SIG-M5 treated with dmso at 0.1 percent for 504 hours (cell line): Measurements from ENCODE around the gene NKX6-1.

Source experiments
- DNase-seq: peaks from one replicate; lab custom pipeline; 2025; ENCODE audit not compliant: unreplicated experiment; lab: John Stamatoyannopoulos, UW

The NKX6-1 gene

DNA sequence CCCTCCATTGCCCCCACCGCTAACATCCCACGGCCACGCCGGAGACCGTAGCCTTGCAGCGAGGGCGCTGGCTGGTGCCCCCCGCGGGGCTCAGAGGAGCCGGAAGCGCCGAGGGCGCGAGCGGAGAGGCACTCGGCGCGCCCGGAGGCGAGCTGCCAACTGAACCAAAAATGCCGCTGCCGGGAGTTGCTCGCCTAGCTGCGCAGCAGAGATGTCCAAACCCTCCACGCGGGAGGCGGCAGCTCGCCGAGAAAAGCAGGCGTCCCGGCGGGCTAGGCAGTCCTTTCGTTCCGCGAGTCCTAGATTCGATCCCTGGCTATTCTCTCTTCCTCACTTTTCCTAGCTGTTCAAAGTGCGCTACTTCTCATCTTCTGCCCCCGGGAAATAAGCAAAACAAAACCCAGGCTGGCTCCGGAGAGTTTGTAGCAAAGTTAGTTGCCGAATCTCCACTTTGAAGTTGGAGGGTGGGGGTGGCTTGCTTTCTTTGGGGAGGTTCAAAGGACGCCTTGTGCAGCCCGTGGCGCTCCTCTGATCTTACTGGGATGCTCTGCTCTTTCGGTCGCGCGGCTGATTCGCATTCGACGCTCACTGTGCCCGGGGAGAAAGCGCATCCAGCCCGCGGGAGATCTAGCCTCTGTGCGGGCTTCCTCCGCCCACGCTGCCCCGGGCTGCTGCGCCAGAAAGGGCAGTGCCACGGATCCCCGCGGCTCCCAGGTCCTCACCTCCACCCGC is 723 bp downstream of the NKX6-1 start:
- DNase-seq, result no peak

DNA sequence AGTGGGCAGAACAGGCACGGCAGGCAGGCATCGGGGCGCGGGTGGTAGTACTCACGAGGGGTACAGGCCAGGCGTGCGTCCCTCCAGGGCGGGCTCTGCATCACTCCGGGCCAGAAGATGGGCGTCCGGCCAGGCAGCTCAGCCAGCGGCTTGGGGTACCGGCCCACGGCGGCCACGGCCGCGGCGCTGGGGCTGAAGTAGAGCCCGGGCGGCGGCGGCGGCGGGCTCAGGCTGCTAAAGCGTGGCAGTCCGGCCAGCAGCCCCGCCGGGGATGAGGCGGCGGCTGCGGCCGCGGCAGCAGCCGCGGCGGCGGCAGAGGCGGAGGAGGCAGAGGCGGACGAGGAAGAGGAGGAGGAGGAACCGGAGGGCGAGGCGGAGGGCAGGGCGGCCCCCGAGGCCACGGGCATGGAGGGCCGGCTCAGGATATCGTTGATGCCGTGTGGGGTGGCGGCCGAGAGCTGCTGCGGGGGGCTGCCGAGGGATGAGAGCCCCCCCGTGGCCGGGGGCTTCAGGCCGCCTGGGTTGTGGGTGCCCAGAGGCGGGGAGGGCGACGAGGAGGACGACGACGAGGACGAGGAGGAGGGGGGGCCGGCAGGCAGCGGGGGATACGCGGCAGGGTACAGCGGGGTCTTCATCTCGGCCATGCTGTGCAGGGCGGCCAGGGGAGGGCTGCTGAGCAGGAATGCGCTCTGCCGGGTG is 1.4 kb downstream of the NKX6-1 start:
- no peak for DNase-seq

DNA sequence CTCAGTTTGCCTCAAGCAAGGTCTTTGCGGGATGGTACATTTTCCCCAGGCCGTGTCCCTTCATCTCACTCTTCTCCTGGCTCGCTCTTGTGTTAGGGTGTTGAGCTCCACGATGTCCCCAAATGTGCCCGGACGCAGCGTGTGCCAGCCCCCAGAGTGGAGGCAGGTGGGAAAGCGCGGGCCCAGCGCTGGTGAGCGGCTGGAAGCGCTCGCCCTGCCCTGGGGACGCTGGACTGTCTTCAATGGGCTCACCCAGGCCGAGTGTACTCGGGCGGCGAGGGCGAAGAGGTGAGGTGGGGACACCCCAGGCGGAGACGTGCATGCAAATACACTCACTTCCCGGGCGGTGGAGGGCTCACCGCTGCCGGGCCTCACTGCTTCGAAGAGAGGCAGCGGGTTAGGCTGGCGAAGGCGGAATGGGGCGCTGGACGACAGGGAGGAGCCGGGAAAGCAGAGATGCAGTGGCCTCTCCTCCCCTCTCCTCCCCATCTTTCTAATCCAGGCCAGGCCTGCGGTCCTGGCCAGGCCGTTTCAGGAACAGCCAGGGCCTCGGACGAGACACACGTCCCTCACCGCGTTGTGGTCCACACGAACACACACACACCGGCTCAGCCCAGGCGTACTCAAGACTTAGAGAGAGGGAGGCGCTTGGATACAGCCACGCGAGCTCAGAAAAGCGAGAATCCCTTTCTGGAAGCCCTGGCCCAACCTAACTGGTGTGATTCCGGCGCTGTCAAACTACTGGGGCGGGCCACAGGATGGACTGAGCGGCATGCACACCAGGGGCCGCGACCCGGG is 2.2 kb downstream of the NKX6-1 start:
- no peak for DNase-seq

DNA sequence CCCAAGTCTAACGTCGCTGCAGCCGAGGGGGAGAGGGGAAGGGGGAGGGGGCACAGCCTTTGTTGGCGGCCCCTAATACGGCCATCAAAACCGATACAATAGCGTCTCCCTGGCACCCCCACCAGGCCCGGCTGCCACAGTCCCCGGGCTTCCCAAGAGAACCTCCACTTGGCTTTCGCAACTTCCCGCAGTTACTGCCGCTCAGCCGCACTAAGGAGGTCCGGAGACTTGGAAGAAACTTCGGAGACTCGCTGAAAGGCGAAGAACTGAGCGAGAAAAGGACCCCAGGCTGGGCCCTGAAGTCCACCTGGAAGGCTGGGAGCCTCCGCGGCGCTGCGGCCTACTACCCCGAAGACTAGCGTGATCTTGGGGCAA is 2.8 kb downstream of the NKX6-1 start:
- no peak for DNase-seq

DNA sequence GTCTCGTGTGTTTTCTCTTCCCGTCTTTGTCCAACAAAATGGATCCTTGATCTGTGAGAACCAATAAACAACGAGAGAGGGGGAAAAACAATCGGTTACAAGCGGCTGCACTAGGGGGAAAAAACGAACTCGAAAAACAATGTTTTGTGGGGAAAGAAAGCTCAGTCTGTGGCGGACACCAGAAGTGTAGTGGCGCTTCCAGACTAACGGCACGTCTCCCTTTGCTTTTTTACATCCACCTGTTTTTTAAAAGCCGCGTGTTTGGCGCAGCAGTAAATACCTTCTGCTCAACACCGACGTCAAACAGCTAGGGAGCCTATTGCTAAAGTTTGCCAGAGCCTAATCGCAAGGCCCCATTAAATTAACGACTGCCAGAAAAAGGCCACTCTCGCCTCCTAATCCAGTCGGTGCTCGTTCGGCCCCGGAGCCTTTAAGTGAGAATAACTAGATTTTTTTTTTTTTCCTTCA is 3.3 kb downstream of the NKX6-1 start:
- DNase-seq, result no peak

DNA sequence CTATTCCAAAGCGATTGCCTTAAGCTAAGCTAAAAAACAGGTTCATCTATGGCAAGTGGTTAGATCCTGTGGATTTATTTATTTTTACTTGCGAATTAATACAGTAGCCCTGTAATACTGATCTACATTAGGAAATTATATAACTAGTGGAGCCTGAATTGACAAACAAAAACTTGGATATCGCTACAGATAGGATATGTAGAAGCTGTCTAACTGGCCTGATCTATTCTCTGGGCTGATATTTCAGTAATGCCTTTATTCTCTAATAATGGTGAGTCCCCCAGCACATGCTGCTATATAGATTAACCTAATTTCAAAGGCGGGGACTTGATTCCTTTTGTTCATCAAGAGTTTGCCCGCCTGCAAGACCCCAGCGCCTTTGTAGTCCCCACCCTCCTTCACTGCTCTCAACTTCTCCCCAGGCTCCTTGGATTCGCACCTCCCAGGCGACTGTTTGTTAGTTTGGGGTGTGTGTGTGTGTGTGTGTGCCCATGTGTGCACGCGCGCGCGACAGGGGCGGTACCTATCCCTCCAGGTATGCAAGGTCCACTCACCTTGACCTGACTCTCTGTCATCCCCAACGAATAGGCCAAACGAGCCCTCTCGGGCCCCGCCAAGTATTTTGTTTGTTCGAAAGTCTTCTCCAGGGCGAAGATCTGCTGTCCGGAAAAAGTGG is 3.8 kb downstream of the NKX6-1 start:
- no peak for DNase-seq

DNA sequence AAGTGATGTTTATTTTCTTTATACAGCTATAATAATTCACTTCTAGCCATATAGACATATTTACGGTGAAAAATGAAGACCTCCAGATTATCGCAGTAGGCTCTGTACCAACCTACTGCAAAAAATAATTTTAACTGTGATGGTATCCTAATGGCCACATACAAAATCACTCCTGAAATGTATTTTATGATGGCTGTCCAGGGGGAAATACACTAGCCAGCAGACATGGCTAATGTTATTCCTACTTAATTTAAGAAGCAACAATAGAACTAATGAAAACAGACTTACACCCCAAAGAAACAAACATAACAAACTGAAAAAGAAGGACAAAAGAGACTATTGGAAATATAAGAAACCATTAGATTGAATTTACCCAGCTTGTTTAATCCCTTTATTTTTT is 4.6 kb downstream of the NKX6-1 start:
- no peak for DNase-seq

DNA sequence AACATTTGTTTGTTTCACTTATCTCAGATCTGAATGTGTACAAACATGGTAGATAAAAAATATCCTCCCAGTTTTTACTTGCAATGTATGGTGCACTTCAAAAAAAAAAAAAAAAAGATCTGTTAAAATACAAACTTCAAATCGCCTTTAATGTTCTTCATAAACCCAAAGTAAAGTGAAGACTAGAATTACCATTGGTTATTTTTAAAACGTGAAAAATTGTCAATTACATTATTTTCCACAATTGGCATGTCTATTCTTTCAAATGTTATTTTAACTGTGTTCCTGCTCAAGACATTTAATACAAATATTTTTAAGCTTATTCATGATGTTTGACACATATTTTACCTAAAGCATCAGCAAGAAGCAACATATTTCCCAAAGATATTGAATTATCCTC is 5.0 kb downstream of the NKX6-1 start:
- DNase-seq, result no peak

DNA sequence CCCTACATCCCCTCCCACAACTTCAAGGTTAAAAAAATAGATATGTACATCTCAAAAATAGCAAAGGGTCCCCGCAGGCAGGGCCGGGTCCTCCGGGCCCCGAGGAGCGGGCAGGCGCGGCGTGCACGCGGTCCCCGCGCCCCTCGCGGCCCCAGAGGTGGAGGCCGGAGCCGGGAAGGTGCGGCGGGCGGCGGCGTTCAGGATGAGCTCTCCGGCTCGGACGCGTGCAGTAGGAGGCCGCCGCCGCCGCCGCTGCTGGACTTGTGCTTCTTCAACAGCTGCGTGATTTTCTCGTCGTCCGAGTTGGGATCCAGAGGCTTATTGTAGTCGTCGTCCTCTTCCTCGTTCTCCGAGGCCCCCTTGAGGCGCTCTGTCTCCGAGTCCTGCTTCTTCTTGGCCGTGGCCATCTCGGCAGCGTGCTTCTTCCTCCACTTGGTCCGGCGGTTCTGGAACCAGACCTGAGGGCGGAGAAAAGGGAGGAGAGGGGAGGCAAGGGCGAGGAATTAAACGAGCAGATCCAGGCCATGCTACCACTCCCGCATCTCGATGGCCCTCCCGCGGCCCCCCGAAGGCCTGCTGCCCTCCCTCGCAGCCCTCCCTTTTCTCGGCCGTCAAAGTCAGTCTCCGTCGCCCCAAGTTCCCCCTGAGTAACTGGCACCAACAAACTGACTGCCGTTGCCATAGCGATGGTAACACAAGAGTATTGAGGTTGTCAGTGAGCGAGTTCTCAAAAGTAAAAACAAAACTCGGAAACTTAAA is 5.8 kb downstream of the NKX6-1 start:
- DNase-seq, result no peak

DNA sequence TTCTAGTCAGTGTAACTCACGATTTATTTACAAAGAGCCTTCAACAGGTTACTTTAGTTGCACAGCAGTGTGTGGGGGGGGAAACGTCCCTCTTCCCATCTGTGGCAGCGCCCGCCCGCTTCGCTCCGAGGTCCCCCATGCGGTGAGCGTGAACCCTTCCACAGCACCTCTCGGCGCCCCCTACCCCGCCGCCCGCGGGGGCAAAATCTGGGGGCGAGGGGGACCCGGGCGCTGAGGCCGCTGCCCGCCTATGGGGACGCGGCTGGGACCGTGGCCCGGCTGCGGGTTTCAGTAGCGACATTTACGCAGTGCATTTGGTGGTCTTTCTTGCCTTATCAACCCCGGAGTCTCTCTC is 6.4 kb downstream of the NKX6-1 start:
- DNase-seq, result no peak

DNA sequence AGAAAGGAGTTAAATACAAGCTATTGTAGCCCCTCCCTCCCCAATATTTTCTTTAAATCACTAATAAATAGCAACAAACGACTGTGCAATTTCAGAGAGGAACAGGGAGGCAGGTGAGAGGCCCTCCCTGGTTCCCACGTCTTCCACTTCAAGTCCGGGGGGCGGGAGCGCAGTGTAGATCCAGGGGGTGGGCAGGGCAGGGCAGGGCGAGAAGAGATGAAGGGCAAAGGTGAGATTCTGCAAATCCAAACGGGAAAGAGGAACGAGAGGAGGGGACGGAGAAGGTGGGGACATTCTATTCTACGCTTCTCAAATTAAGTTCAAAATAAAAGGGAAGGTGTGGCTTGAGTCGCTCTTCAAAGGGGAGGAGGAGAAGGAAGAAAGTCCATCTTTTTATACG is 6.8 kb downstream of the NKX6-1 start:
- DNase-seq, result no peak

DNA sequence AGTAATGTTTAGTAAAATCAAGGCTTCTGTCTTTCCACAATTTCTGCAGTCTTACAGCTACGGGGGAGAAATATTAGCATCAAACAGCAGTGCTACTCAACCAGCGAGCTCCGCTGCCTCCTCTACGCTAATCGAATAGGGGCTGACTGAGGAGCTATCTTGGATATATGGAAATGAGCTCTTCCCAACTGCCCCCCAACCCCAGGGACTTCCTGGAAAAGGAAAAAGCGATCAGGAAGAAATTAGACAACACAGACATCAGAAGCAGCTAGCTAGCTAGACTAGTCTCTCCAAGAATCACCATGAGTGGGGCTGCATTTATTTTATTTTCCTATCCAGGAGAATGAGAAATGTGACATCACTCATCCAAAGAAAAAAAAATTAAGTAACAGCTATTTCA is 7.6 kb downstream of the NKX6-1 start:
- no peak for DNase-seq

DNA sequence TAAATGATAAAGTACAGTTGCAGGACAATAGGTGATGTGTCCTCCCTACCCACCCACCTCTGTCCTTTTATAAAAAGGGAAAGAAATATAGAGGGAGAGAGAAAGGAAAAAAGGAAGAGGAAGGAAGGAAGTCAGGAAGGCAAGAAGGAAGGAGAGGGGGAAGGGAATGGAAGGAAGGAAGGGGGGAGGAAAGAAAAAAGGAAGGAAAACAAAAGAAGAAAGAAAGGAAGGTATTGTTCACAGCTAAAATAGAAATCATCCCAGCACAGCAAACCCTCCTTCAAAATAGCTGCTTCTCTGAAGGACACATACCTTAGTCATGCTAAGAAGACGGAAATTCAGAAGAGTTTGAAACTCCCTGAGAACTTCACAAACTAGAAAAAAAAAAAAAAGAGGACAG is 8.4 kb downstream of the NKX6-1 start:
- no peak for DNase-seq

DNA sequence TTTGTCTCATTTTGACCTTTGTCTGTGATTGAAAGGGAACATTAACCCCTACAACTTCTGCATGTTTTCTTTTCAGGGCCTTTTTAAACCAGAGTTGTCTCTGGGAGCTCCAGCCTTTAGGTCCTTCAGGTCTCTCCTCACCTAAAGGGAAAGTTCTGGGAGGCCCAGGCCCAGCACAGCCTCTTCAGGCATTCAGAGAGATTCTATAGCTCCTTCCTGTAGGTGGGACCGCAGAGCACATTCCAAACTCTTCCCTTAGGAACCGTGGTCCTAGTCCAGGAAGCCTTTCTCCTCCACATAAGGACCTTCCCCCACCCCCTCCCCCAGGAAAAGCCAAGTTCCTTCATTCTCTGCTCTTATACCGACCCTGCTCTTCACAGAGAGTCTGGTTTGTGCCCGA is 14.9 kb downstream of the NKX6-1 start:
- DNase-seq, result no peak

DNA sequence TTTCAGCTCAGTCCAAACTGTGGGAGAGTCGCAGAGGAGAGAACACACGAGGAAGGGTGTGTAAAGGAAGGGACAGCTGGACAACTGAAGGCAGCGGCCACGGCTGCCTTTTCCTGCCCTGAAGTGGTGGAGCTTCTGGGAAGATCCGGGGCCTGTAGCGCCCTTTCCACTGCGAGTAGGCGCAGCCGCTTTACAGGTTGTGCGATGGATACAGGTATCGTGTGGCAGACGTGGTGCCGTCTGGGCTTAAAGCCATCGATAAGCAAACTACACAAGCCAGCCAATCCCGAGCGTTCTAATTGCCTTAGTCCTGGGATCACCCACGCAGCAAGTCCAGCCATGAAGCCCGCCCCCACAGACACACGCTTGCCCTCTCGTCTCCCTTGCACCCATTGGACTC is 15.4 kb downstream of the NKX6-1 start:
- DNase-seq, result no peak

DNA sequence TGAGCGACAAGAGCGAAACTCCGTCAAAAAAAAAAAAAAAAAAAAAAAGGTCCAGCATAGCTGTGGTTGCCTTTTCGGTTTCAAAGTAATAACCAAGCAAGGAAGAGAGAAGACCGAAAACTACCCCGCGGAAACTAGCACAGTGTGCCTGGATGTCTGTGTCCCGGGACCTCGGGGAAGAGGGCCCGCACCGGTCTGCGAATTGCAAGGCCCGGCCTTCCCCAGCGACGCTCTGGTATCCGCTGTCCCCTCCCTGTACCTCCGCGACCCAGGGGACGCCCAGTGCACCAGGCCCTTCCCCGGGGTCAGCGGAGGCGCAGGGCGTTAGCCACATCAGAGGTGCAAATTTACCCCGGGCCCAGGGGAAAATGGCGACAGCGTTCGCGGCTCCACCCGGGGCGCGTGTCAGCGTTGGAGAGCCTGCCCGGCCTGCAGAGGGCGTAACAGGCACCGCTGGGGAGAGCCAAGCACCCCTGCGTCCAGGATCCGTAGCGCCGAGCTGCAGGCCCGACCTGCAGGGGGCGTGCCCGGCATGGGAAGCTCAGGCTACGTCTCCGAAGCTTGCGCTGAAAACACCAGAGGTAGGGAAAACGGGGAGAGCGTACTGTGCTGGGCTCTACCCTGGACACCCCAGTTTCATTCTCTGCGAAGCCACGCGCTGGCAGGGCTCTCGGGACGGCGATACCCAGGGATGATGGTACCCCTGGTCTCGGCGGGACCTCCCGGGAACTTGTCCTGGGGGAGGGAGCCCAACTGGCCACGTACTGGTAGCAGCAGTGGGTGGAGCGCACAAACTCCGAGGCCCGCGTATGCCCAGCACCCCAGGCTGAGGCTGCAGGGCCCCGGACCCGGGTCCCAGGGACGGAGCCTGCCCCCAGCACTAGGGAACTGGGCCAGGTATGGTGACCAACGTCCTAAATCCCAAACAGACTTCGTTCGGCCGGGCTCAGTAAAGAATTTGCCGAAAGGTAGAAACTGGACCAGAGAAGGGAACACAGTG is 16.2 kb downstream of the NKX6-1 start:
- DNase-seq, result no peak

DNA sequence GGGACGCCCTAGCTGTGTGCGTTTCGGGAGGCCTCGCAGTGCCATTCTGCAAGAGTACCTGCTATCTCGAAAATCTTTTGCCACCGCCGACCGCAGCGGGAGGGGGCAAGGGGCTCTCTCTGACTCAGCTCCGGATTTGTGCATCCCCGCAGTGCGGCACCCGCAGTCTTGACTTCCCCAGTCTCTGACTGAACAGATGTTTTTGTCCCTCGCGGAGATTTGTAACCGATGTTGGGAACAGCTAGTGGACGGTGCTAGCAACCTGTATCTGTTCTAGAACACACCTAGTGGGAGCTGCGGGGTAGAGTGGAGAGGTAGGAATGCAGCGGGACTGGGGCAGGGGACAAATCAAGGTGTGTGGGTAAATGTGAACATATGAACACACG is 17.2 kb downstream of the NKX6-1 start:
- no peak for DNase-seq

DNA sequence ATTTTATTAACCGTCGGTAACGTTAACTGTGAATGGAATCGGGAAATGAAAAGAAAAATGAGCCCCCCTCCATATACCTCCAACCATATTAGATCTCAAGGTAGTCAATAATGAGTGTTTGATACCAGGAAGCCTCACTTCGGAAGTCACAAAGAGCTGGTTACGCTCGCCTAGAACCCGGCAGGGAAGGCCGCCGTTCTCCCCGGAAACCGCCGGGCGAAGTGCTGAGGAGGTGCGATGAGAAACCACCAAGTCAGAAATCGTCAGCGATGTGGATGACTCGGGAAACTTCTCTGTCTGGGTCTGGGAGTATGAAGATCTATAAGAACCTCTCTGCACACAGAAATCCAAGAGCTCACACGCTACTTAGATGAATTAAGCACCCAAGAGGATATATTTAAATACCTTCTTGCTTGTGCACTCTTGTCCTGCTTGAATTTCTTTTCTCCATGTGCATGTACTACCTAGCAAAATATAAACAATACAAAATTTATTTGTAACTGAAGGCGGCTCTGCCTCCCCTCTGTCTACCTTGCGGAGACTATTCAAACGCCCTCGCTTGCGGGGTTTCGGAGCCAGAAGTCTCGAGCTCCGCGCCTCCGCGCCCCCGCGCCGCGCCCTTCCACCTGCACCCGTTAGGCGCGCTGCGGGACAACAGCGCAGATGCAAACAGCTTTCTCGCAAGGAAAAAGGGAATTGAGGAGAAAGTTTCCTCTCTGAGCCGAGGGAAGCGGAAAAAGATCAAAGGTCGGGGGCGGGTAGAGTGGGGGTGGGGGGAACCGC is 17.8 kb downstream of the NKX6-1 start:
- DNase-seq, result no peak

DNA sequence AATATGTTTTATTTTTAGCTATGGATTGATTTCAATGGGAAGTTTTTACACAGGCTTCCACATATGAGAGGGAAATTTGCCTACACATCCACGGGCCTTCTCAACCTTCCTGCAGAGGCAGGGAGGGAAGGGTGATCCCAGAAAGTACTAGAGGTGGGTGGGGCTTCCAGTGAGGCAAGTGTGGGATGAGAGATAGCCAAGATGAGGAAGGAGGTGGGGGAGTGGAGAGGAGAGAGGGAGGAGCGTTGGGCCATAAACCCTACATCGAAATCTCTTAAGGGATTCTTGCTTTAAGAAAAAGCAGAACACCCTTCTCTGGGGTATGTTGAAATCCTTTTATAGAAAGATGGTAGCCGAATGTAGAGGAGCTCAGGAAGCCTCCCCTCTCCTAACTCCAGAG is 19.0 kb downstream of the NKX6-1 start:
- DNase-seq, result peak; percentile 24
